NCI-H82 (cell line): ENCODE data around the gene ABCF2.
A peak's percentile ranks its signal among the peaks of the same experiment; 100 is the strongest.

Experiments used
- DNase-seq: peaks from one replicate; lab custom pipeline; 2025; lab: John Stamatoyannopoulos, UW

The ABCF2 gene

GRCh38 chr7:151242159-151243044, 15.4 kb upstream of the ABCF2 start:
- DNase-seq, result no peak

- no peak for DNase-seq
These were observed 14.7 kb upstream of the ABCF2 start for GRCh38 chr7:151241755-151242096.

- no peak for DNase-seq
These were observed 14.1 kb upstream of the ABCF2 start for GRCh38 chr7:151240942-151241754.

GRCh38 chr7:151240536-151240935, 13.5 kb upstream of the ABCF2 start:
- DNase-seq, result no peak

- DNase-seq, result no peak
These were observed 12.9 kb upstream of the ABCF2 start for GRCh38 chr7:151239837-151240459.

GRCh38 chr7:151238924-151239836, 12.2 kb upstream of the ABCF2 start:
- DNase-seq, result no peak

GRCh38 chr7:151238190-151238810, 11.3 kb upstream of the ABCF2 start:
- DNase-seq, result no peak

GRCh38 chr7:151237244-151238189, 10.5 kb upstream of the ABCF2 start:
- DNase-seq, result no peak

GRCh38 chr7:151236406-151236805, 9.4 kb upstream of the ABCF2 start:
- no peak for DNase-seq

GRCh38 chr7:151235091-151235787, 8.2 kb upstream of the ABCF2 start:
- no peak for DNase-seq

GRCh38 chr7:151233804-151234203, 6.8 kb upstream of the ABCF2 start:
- DNase-seq, result no peak

- DNase-seq, result peak; percentile 37
These were observed 6.1 kb upstream of the ABCF2 start for GRCh38 chr7:151232917-151233701.

- DNase-seq, result peak; percentile 92
These were observed 5.3 kb upstream of the ABCF2 start, which contains the start of gene CHPF2 for GRCh38 chr7:151232091-151232916. TSS of gene CHPF2 (plus strand) at chr7:151232483. CDS start at chr7:151234012, 1,529 bp downstream.

- DNase-seq, result no peak
These were observed 4.1 kb upstream of the ABCF2 start for GRCh38 chr7:151231080-151231479.

GRCh38 chr7:151229249-151229648, 2.2 kb upstream of the ABCF2 start:
- DNase-seq, result no peak

GRCh38 chr7:151228024-151228866, 1.2 kb upstream of the ABCF2 start:
- DNase-seq, result no peak

GRCh38 chr7:151226560-151226874, 488 bp downstream of the ABCF2 start:
- no peak for DNase-seq
